ENCODE measurements around the gene BRME1.
A peak's percentile ranks its signal among the peaks of the same experiment; 100 is the strongest.

BRME1 gene

DNA sequence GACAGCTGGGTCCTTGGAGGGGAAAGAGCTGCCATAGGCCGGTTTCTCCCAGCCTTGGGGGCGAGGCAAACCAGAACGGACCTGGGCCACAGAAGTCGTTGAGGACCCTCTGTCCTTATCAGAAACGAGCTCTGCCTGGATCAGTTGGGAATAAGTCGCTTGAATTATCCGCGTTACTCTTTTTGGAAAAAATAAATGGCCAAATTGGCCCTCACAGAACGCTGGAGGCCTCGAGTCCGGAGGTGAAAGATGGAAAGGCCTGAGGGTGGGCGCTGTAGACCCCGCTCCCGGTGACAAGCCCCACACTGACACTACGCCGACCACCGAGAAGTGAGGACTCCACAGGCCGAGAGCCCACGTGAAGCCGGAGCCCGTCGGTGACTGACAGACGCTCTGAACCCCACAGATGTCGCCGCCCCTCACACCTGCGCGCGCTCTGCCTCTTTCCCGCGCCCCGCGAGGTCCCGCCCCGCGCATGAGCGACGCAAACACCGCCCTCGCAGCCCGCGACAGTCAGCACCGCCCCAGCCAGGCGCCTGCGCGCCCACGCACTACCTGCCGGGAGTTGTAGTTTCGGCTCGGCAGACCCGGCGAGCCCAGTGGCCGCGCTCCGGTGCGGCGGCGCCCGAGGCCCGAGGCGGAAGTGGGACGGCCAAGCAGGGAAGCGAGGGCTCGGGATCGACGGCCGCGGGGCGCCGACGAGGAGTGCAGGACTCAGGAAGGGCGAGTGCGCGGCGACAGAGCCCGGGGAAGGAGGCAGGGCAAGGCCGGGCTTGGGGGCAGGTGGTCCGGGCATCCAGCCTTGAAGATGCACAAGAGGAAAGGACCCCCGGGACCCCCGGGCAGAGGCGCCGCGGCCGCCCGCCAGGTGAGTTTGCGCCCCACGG lies at the start of gene BRME1, which contains the start of gene CC2D1A:
Gene BRME1 (minus strand): TSS at position 484 of the 887 bp plus-strand sequence. CDS start 1,225 bp downstream, outside the sequence.
Gene CC2D1A (plus strand): TSS at position 568 of the 887 bp plus-strand sequence. CDS start 241 bp downstream, at position 809.
- DNase-seq = peak; percentile 50 to 72

DNA sequence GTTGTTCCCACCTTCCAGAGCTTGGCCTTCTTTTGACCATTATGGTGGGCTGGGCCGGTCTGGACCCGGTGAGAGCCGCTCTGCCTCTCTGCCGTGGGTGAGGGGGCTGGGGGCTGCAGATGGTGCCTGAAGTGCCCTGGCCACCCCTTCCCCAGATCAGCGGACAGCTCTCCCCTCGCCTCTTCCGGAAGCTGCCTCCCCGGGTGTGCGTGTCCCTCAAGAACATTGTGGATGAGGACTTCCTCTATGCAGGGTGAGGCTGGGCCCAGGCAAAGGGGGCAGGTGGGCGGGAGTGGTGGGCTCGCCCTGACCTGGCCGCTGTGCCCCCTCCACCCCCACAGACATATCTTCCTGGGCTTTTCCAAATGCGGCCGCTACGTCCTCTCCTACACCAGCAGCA lies 48.3 kb upstream of the BRME1 start:
- no peak for DNase-seq

DNA sequence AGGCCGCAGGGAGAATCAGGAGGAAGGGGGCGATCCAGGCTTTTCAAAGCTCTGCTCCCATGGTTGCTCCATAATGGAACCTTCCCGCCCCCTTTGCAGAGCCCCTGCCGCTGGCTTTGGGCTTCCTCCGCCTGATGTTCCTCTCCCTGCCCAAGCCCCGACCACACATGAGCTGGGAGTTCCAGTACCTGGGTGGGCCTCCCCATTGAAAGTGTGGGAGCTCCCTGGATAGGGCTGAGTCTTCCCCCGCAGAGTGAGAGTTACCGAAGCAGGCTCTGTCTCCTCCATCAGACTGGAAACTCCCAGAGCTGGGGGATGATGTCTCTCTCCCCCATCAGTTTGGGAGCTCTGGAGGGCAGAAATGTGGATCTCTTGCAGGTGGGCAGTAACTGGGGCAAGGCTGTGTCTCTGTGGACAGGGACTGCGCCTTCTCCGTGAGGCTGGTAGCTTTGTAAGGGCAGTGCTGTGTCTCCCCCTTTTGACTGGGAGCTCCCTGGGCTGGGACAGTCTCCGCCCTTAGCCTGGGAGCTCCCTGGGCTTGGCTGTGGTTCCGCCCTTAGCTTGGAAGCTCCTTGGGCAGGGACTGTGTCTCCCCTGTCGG lies 47.1 kb upstream of the BRME1 start:
- DNase-seq = no peak

DNA sequence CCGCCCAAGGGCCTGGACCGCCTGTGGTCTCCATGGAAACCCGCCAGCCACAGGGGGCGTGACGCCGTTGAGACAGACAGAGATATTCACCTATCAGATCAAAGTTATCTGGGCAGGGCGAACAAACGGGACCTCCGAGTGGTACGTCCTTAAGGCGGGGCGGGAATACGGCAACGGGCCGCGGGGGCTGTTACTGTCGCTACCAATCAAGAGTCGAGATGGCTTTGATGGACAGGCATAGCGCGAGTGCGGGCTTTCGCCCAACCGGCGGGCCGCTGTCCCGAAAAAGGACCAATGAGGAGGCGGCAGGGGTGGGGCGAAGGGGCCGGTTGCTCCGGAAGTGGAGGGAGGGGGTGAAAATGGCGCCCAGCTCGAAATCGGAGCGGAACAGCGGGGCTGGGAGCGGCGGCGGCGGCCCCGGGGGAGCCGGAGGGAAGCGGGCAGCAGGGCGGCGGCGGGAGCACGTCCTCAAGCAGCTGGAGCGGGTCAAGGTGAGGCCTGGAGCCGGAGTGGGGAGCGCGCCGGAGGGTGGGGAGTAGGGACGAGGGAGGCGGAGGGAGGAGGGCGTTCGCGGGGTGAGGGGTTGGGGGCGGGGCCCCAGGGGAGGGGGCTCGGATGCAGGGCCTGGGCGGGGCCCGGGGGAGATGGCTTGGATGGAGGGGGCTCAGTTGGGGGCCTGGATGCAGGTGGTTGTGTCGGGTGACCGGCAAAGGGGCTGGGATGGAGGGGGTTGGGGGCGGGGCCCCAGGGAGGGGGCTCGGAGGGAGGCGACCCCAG lies 46.4 kb upstream of the BRME1 start, which contains the start of gene DCAF15:
Gene DCAF15 (plus strand): TSS at position 356 of the 777 bp plus-strand sequence. CDS start 4 bp downstream, at position 360.
- DNase-seq = peak; percentile 89 to 91

DNA sequence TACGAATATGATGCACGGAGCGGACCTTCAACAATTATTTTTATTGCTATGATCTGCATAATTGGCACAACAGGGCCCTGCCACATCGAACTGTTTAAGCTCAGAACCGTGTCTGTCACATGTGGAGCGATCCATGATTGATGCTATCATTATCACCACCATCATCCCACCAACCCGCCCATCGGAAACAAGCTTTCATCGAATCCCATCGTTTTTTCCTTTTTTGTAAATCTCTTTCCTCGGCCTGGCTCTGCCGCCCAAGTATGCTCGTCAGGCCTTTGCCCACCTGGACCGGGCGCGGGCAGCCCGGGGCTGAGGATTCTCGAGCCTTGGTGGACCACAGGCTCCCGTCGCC lies 45.9 kb upstream of the BRME1 start:
- DNase-seq = no peak

DNA sequence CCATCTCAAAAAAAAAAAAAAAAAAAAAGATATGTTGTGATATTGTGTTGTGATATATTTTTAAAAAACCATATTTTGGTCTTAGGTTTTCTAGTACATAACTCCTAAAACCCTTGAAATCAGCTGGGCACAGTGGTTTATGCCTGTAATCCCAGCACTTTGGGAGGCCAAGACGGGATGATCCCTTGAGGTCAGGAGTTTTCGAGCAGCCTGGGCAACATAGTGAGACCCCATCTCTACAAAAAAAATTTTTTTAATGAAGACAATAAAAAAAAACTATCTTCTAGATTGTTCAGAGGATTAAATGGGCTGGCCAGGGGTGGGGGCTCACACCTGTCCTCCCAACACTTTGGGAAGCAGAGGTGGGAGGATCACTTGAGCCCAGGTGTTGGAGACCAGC lies 45.1 kb upstream of the BRME1 start:
- no peak for DNase-seq

DNA sequence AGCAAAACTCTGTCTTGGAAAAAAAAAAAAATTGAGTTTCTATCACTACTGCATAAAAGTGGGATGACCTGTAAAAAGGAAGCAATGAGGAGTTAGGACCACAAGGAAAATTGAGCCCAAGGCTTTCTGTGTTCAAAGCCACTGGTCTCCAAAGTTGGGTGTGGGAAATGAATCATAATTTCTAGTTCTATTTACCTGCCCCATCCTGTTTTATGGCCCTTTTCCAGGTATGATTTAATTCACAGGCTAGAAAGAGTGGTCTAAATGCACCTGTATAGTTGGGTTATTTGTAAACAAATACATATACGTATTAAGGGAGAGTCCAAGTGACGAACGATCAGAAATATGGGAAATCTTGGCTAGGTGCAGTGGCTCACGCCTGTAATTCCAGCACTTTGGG lies 40.5 kb upstream of the BRME1 start:
- DNase-seq = no peak

DNA sequence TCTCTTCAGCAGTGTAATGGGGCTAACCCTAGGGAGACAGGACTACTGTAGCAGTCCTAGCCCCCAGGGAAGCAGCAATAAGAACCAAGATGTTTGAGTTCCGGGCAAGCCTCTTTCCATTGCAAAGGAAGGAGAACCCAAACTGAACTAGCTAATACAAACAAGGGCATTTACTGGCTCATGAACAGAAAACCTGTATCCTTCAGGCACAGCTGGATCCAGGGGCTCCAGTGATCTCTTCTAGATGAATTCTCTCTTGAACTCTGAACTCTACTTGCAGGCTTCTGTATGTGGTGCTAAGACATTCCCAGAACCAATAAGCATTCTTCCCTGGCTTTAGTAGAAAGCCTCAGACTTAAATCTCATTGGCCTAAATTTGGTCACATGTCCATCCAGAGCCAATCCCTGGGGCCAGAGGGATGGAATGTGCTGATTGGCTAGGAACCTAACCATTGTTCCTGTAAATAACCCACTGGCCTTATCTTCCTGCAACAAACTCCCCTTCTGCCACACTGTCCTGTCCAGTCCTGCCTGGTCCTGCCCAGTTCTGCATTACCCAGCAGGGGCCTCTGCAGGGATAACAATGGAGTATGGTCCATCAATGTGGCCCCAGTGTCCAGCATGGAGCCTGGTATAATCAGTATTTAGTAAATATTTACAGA lies 36.2 kb upstream of the BRME1 start:
- no peak for DNase-seq

DNA sequence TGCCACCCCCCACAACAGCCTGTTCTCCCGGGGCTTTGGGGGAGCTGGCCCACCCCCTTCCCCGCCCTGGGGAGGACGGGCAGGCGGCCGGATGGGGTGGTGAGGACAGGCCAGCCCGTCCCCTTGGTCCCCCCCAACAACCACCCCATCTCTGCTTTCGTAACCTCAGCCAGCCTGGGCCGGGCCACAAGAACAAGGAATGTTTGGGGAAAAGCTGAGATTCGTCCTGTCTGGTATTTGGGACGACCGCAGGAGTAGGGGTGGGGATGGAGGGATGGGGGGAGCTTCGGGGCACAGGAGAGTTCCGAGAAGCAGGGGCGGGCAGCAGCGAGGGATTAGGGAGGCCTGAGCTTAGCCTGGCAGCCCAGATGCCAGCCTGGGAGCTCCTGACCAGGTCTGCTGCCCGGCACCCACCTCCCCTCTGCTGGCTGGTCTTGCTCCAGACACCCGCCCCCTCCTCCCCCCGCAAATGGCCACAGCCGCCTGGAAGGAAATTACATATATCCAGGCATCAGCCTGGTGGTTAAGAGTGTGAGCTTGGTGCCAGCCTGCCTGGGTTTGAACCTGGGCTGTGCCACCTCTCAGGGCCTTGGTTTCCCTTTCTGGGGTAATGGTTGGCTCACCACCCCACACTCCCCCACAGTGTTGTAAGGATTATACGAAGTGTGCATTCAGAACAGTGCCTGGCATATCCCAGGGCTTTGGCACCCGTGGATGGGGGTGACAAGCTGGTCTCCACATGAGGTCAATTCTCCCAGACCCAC lies 32.6 kb upstream of the BRME1 start, which contains the start of gene PODNL1:
Gene PODNL1 (minus strand): TSS at position 117 of the 764 bp plus-strand sequence. CDS start 236 bp downstream, outside the sequence.
- DNase-seq = no peak

DNA sequence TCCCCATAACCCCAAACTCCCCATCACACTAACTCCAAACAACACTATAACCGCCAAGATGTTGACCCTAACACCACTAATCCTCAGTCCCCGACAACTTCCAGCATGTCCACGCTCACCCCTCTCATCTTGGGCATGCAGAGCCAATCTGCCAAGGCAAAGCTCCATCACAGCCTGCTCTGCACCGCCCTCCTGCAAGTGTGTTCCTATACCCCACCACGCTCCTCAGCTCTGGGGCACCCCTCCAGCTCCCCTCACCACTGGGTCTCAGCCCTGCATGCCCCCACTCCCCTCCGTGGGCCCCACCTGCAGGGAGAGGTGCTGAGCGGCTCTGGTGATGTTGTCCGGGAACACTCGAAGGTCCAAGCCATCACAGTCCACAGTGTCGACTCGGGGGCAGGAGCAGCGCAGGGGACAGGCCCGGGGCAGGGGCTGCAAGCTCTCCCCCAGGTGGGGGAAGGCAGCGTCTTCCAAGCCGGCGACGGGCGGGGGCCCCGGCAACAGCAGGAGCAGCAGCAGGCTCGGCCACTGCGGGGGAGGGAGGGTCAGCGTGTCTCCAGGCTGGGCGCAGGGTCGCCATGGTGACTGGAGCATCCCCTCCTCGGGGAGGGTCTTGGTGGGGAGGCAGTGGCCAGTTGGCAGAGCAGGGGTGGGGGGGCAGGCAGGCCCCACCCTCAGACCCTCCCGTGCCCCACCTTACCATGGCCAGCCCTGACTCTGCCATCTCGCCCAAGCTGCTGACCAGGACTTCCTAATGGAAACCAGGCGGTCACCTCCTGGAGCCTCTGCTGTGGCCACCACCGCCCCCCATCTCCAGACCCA lies 31.8 kb upstream of the BRME1 start:
- no peak for DNase-seq

DNA sequence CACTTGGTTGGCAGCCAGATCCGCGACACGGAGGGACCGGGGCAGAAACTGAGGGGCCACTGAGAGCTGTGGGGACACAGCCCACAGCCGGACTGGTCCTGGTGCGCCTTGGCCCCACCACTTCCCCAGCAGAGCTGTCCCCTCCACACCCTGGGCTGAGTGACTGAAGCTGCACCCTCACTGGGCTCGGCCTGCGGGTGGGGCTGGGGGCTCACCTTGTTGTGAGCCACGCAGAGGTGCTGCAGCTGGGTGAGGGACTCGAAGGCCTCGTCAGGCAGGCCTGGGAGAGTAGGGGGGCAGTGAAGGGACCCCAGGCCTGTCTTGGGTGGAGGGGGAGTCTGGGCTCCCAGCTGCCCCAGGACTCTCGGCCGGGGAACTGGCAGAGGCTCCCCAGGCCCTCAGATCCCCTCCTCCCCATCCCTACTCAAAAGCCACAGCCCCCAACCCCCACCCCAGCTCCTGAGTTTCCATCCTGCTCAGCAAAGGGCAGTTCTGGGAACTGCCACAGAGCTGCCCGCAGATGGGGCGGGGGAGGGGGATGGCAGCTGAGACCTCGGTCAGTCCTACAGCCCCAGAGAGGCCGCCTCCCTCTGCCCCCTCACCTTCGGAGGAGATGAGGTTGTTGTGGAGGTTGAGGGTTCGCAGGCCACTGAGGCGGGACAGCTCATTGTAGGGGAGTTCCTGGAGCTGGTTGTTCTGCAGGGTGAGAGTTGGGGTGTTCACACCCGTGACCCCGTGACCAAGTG lies 30.0 kb upstream of the BRME1 start:
- DNase-seq = no peak

DNA sequence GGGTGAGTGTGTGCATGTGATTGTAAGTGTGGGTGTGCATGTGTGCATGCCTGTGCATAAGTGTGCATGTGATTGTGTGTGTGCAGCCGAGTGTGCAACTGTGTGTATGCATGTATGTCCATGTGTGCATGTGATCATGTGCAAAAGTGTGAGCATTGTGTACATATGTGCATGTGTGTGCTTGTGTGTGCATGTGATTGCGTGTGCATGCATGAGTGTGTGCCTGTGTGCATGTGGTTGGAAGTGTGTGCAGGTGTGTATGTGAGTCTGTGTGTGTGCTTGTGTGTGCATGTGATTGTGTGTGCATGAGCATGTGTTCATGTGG lies 28.8 kb upstream of the BRME1 start:
- no peak for DNase-seq

DNA sequence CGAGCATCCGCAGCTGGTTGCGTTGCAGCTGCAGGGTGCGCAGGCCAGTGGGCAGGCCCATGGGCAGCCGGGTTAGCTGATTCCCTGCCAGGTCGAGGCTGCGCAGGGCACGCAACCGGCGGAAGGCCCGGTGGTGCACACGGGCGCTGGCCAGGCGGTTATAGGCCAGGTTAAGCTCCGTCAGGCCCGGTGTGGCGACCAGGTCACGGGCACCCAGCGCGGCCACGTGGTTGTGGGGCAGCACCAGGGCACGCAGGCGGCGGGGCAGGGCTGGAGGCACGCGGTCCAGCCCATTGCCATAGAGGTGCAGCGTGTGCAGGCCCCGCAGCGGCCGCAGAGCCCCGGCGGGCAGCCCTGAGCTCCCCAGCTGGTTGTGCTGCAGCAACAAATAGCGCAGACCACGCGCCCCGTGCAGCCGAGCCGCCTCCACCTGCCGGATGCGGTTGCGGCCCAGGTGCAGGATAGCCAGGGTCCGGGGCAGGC lies 27.0 kb upstream of the BRME1 start:
- DNase-seq = no peak

DNA sequence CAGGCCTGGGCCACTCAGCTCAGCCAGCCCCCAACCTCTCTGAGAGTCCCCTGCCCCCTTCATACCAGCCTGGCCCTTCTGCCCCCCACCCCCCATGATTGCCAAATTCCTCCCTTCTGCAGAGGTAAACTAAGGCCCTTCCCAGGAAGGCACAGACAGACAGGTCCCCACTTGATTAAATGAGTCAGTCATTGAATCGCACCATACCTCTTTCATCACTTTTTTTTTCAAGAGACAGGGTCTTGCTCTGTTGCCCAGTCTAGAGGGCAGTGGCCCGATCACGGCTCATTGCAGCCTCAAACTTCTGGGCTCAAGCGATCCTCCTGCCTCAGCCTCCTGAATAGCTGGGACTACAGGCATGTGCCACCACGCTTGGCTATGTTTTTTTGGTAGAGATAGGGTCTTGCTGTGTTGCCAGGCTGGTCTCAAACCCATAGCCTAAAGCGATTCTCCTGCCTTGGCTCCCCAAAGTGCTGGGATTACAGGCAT lies 26.3 kb upstream of the BRME1 start:
- DNase-seq = no peak

DNA sequence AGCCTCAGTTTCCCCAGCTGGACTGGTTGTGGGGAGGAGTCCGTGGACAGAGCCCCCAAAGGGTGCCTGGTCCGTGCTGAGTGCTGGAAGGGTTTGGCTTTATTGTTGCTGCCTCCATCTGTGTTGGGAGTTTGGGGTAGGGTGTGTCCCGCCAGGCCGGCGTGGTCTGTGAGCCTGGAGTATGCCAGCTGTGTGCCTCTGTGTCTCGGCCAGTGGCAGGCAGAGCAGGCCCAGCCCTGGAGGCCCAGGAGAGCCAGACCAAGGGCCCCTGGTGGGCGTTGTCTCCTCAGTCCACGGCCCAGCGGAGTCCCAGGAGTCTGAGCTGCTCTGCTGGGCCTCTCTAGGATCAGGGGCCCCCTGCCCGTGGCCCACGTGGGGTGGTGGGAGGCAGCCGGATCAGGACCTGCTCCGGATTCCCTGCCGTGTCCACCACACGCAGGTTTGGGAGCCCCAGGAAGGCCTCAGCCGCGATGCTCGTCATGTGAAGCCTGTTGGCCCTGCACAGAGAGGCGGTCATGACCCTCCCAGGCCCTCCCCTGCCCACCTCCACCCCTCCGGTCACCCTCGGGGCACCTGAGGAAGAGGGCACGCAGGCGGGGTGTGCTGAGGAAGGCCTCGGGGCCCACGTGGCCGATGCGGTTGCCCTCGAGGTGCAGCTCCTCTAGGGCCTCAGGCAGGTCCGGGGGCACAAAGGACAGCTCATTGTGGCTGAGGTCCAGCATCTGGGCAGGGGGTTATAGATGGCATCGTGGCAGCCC lies 25.7 kb upstream of the BRME1 start:
- no peak for DNase-seq

DNA sequence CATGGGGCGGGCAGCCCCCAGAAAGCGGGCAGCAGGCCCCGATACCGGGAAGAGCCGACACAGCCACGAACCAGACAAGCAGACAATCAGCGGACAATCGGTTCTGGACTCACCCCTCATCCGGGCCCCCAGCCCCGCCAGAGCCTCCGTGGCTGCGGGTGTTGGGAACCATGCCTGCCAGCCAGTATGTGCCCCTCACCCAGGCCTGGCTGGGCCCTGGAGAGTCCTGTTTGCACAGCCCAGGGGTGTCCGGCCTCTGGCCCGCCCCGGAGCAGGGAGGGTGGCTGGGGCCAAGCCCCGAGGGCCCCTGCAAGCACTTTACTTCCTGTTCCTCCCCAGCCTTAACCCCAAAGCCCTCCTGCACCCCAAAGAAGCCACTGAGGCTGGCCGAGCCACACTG lies 24.5 kb upstream of the BRME1 start:
- no peak for DNase-seq

DNA sequence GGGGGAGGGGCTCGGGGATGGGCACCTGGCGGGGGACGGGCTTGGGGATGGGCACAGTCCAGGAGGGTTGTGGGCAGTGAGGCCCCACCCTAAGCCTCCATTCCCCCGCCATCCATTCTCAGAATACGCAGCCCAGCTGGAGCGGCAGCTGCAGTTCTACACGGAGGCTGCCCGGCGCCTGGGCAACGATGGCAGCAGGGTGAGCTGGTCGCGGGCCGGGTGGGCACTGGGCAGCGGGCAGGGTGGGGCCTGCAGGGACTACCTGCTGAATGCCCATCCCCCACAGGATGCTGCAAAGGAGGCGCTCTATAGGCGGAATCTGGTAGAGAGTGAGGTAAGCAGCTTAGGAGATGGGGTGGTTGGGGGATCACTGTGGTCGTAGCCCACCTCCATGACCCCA lies 24.0 kb upstream of the BRME1 start:
- DNase-seq = no peak

DNA sequence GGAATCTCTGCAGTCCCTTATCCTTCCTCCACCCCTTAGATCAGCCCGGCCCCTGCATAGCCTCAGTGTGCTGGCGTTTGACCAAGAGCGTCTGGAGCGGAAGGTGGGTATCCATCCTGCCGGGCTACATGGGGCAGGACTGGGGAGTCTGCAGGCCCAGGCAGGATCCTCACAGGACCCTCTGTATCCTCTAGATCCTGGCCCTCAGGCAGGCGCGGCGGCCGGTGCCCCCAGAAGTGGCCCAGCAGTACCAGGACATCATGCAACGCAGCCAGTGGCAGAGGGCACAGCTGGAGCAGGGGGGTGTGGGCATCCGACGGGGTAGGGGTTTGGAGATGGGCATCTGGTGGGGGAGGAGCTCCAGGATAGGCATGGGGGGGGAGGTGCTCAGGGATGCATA lies 23.4 kb upstream of the BRME1 start:
- DNase-seq = no peak

DNA sequence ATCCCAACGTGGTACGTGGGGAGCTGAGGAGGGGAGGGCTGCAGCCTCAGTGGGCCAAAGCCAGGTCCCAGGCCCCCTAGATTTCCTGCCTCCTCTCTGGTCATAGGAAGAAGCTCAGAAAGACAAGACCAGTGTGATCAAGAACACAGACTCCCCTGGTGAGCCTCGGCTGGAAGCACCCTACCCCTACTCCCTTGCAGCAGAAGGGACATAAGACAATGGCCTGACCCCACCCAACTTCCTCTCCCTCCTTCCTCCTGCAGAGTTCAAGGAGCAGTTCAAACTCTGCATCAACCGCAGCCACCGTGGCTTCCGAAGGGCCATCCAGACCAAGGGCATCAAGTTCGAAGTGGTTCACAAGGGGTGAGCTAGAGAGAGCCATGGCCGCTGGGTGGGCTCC lies 20.8 kb upstream of the BRME1 start:
- no peak for DNase-seq

Data from NCI-H187 (cell line).